A549 (cell line): Measurements from ENCODE around the gene UQCR11. TPM values are rescaled to one million over a fixed set of nuclear protein-coding genes. Genes with fewer than 3 reads are reported as not detected.

Experiments used
- ATAC-seq, 2 experiments: fragments of 200-7000 bp in 1 of 2; fragments of >200 bp in 1 of 2; cut with Nextera tagmentation in 1 of 2; cut with Tn5 transposase in 1 of 2; 3 replicates each; pipeline versions ENCODE4 v1.8.0 to v1.9.1; 2018 to 2020; ENCODE audit warnings: mild to moderate bottlenecking in 1 of 2, moderate library complexity in 1 of 2
- CTCF ChIA-PET: fragments of 300-600 bp; sonication (Branson Sonifier 250); formaldehyde crosslinking; extraction: SDS; loops from one replicate; lab custom pipeline; 2021; ENCODE audit warnings: antibody characterized with exemption, inconsistent platforms; lab: Yijun Ruan, JAX
- POLR2A ChIA-PET: fragments of 350-600 bp; formaldehyde crosslinking; extraction: SDS; loops from one replicate; lab custom pipeline; 2021; ENCODE audit warnings: antibody characterized with exemption, inconsistent platforms; lab: Yijun Ruan, JAX
- DNase-seq, 2 experiments: peaks; one replicate each; pipeline versions ENCODE4 v3.0.0 to v3.0.0-alpha.2; 2011 to 2016; ENCODE audit warnings: low read depth in 1 of 2, low spot score in 1 of 2
- FAIRE-seq: peaks from 2 replicates; lab custom pipeline; 2011; peaks lifted over from hg19 to GRCh38; lab: Jason Lieb, UNC
- H3K27ac ChIP-seq, 2 experiments: fragments of >200 bp; sonication (Bioruptor Twin); formaldehyde crosslinking; 3 replicates each; pipeline ENCODE4 v1.5.1; 2016 to 2017
- H3K4me1 ChIP-seq: fragments of >200 bp; sonication (Bioruptor Twin); formaldehyde crosslinking; 3 replicates; pipeline ENCODE4 v1.6.1; 2016
- H3K4me2 ChIP-seq: fragments of >200 bp; sonication (Bioruptor Twin); formaldehyde crosslinking; 3 replicates; pipeline ENCODE4 v1.6.1; 2016
- H3K4me3 ChIP-seq: fragments of >200 bp; sonication (Bioruptor Twin); formaldehyde crosslinking; 3 replicates; pipeline ENCODE4 v1.5.1; 2016
- H3K9me3 ChIP-seq: fragments of >200 bp; sonication (Bioruptor Twin); formaldehyde crosslinking; 3 replicates; pipeline ENCODE4 v1.6.1; 2016
- CBX2 ChIP-seq: fragments of 200-600 bp; sonication (generic); IDR thresholded peaks from 2 replicates; pipeline ENCODE4 v1.6.1; 2016; ENCODE audit warnings: low read depth, mild to moderate bottlenecking, borderline replicate concordance
- CEBPB ChIP-seq, 2 experiments: fragments of >200 bp in 1 of 2; sonication (Bioruptor Twin) in 1 of 2; formaldehyde crosslinking in 1 of 2; IDR thresholded peaks; 2 replicates each; pipeline ENCODE4 v1.6.1; 2012 to 2016
- CTCF ChIP-seq: fragments of >200 bp; sonication (Bioruptor Twin); formaldehyde crosslinking; IDR thresholded peaks from 3 replicates; pipeline ENCODE4 v1.5.1; 2016
- EHF ChIP-seq: fragments of 250-450 bp; sonication (Bioruptor Pico); IDR thresholded peaks from 2 replicates; pipeline ENCODE4 v1.5.0; 2020; ENCODE audit warnings: mild to moderate bottlenecking
- ESRRA ChIP-seq: fragments of 150-350 bp; IDR thresholded peaks from 2 replicates; pipeline ENCODE4 v1.6.1; 2014; ENCODE audit warnings: mild to moderate bottlenecking, low read length, borderline replicate concordance
- HDAC2 ChIP-seq: fragments of 200-600 bp; sonication (generic); IDR thresholded peaks from 2 replicates; pipeline ENCODE4 v1.6.1; 2016
- HMGXB4 ChIP-seq: fragments of 250-450 bp; sonication (Bioruptor Pico); IDR thresholded peaks from 2 replicates; pipeline ENCODE4 v1.5.0; 2021; ENCODE audit warnings: mild to moderate bottlenecking, moderate library complexity, borderline replicate concordance
- HOXB13 ChIP-seq: fragments of 250-450 bp; sonication (Bioruptor Pico); IDR thresholded peaks from 2 replicates; pipeline ENCODE4 v1.5.0; 2020; ENCODE audit warnings: low read depth, mild to moderate bottlenecking, moderate library complexity
- JUN ChIP-seq, 2 experiments: fragments of >200 bp; sonication (Bioruptor Twin); formaldehyde crosslinking; IDR thresholded peaks; 2 replicates in 1 of 2; 3 replicates in 1 of 2; pipeline ENCODE4 v1.6.1; 2016 to 2017
- KDM5A ChIP-seq: fragments of 200-600 bp; sonication (generic); IDR thresholded peaks from 2 replicates; pipeline ENCODE4 v1.6.1; 2016; ENCODE audit warnings: antibody characterized with exemption, mild to moderate bottlenecking
- MAX ChIP-seq: IDR thresholded peaks from 2 replicates; pipeline ENCODE4 v1.6.1; 2012
- MYC ChIP-seq: IDR thresholded peaks from 2 replicates; pipeline ENCODE4 v1.6.1; 2012; ENCODE audit warnings: mild to moderate bottlenecking, inconsistent platforms, low read length, improper control_type of control experiment, borderline replicate concordance
- PHF8 ChIP-seq: fragments of 200-600 bp; sonication (generic); IDR thresholded peaks from 2 replicates; pipeline ENCODE4 v1.6.1; 2016; ENCODE audit warnings: low read depth, mild to moderate bottlenecking, antibody characterized with exemption, moderate library complexity, borderline replicate concordance
- POLR2A ChIP-seq: IDR thresholded peaks from 2 replicates; pipeline ENCODE4 v1.6.1; 2012; ENCODE audit warnings: mild to moderate bottlenecking, low read length
- RAD21 ChIP-seq, 2 experiments: fragments of >200 bp in 1 of 2; sonication (Bioruptor Twin) in 1 of 2; formaldehyde crosslinking in 1 of 2; IDR thresholded peaks in 1 of 2; conservative IDR thresholded peaks in 1 of 2; 2 replicates in 1 of 2; 3 replicates in 1 of 2; pipeline ENCODE4 v1.6.1; 2012 to 2018; ENCODE audit warnings: inconsistent platforms in 1 of 2
- RCOR1 ChIP-seq: fragments of 150-350 bp; IDR thresholded peaks from 2 replicates; pipeline ENCODE4 v1.6.1; 2014; ENCODE audit warnings: antibody characterized with exemption, low read length, low read depth
- RFX5 ChIP-seq: fragments of 450-650 bp; IDR thresholded peaks from 2 replicates; pipeline ENCODE4 v1.7.1; 2014; ENCODE audit warnings: antibody characterized with exemption, mild to moderate bottlenecking, moderate library complexity
- RNF2 ChIP-seq: fragments of 200-600 bp; sonication (generic); IDR thresholded peaks from 2 replicates; pipeline ENCODE4 v1.6.1; 2016; ENCODE audit warnings: low read depth, mild to moderate bottlenecking, antibody characterized with exemption, moderate library complexity, borderline replicate concordance
- SMC3 ChIP-seq: fragments of >200 bp; sonication (Bioruptor Twin); formaldehyde crosslinking; IDR thresholded peaks from 3 replicates; pipeline ENCODE4 v1.6.1; 2018; ENCODE audit warnings: inconsistent platforms
- SREBF2 ChIP-seq: fragments of 450-650 bp; IDR thresholded peaks from 2 replicates; pipeline ENCODE4 v1.6.1; 2014; ENCODE audit warnings: mild to moderate bottlenecking, moderate library complexity
- TFCP2L1 ChIP-seq: fragments of 250-450 bp; sonication (Bioruptor Pico); IDR thresholded peaks from 2 replicates; pipeline ENCODE4 v1.5.0; 2021; ENCODE audit warnings: mild to moderate bottlenecking
- USF2 ChIP-seq: fragments of 450-650 bp; IDR thresholded peaks from 2 replicates; pipeline ENCODE4 v1.6.1; 2014; ENCODE audit warnings: antibody characterized with exemption
- ZC3H11A ChIP-seq: fragments of 450-650 bp; IDR thresholded peaks from 2 replicates; pipeline ENCODE4 v1.6.1; 2014; ENCODE audit warnings: antibody characterized with exemption, mild to moderate bottlenecking
- ZNF302 ChIP-seq: fragments of 250-450 bp; sonication (Bioruptor Pico); IDR thresholded peaks from 2 replicates; pipeline ENCODE4 v1.9.0; 2021; ENCODE audit warnings: inconsistent platforms, mild to moderate bottlenecking, moderate library complexity
- ZSCAN20 ChIP-seq: fragments of 250-450 bp; sonication (Bioruptor Pico); IDR thresholded peaks from 2 replicates; pipeline ENCODE4 v1.8.0; 2022; ENCODE audit warnings: mild to moderate bottlenecking, moderate library complexity
- WGBS: methylation state at CpG from one replicate; pipeline ENCODE4 v1.1.6; 2017; ENCODE audit errors: missing lambda C conversion rate; 5-methylcytosine and 5-hydroxymethylcytosine counted together
- polyA minus RNA-seq: library from RNA; depleted of rRNA, polyadenylated mRNA; stranded (reverse); fragments of >200 nt; gene quantifications from 2 replicates; pipeline ENCODE4 v1.2.3, GENCODE V29; 2011; rRNA and poly(A)+ RNA removed
- polyA plus RNA-seq, 4 experiments: library from polyadenylated mRNA; depleted of rRNA in 3 of 4; stranded (reverse); fragments of >200 nt; fragmentation: RNase III in 1 of 4; extraction: RNeasy Plus Mini Kit Qiagen cat#74134 plus additional on column Dnase treatment in 1 of 4; gene quantifications; 2 replicates in 3 of 4; 3 replicates in 1 of 4; pipeline ENCODE4 v1.2.3, GENCODE V29; 2011 to 2017

Gene UQCR11
- polyA plus RNA-seq (2011; rRNA removed): 111 and 136 TPM in 2 replicates
- polyA plus RNA-seq (2012; cell fraction: cytosol; rRNA removed): 193 and 197 TPM in 2 replicates
- polyA plus RNA-seq (2012; cell fraction: nucleus; rRNA removed): 82.8 and 84.5 TPM in 2 replicates
- polyA plus RNA-seq (2017; fragmentation: RNase III; extraction: RNeasy Plus Mini Kit Qiagen cat#74134 plus additional on column Dnase treatment): 152 to 167 TPM (median 159 TPM) in 3 replicates
- polyA minus RNA-seq: 19.2 and 23.4 TPM in 2 replicates

- H3K4me3 ChIP-seq: peak within 1 kb of the TSS; percentile 96
- H3K27ac ChIP-seq: peak within 1 kb of the TSS; percentile 90 to 98
- ATAC-seq (peak; percentile 93), FAIRE-seq (no peak), DNase-seq (peak; percentile 88 to 94)
- ChIA-PET CTCF (interaction anchor here (0.8 to 2.9 kb wide), 8 partner anchors 20 to 191 kb away, joined by 3 to 13 read pairs (median 3); no protein-coding TSS in a partner anchor), POLR2A (interaction anchor here (0.5 to 3.1 kb wide), 5 partner anchors 12 to 267 kb away, joined by 3 to 11 read pairs (median 3); partner anchors contain the start of gene MBD3)
- TF ChIP-seq ZSCAN20 (CRISPR knock-in tag): no peak
- peak; percentile 44 to 48; a peak in 4 of 5 replicates for TF ChIP-seq RAD21 (conservative IDR thresholded peaks at IDR 0.05 in 1 of 2, IDR thresholded peaks at IDR 0.05 in 1 of 2)
- peak; percentile 84 for TF ChIP-seq USF2
- TF ChIP-seq JUN (IDR thresholded peaks at IDR 0.05): peak; percentile 22 to 68; a peak in 3 of 5 replicates
- no peak for TF ChIP-seq MYC
- peak; percentile 23; the same call in 1 of the 3 replicates for TF ChIP-seq SMC3
- TF ChIP-seq CTCF: 0 out of 3 replicates have a peak, but pooled peaks have one; percentile 15
- TF ChIP-seq PHF8: peak; percentile 60; the same call in 1 of the 2 replicates
- TF ChIP-seq RFX5: 0 out of 2 replicates have a peak, but pooled peaks have one; percentile 26
- TF ChIP-seq CBX2: no peak
- TF ChIP-seq EHF (CRISPR knock-in tag): no peak
- TF ChIP-seq POLR2A: peak; percentile 61
- TF ChIP-seq MAX: peak; percentile 85
- WGBS: 1% methylated on average over 26 of the region's 79 CpGs
- H3K4me1 ChIP-seq: peaks cover 13% of the 10 kb centered on the region
- H3K9me3 ChIP-seq: no peaks in the 10 kb centered on the region
- peak within 1 kb of the TSS; percentile 93 for H3K4me2 ChIP-seq
Measured at GRCh38 chr19:1605236-1606137, at the start of gene UQCR11. UQCR11 (minus strand) TSS chr19:1605462; CDS start chr19:1605409, 53 bp downstream.

GRCh38 chr19:1654178-1654792 lies 49.0 kb upstream of the UQCR11 start:
- no peak overlapping the region for H3K4me2 ChIP-seq
- TF ChIP-seq RCOR1: no peak
- TF ChIP-seq CEBPB (IDR thresholded peaks at IDR 0.05): no peak
- no peak for TF ChIP-seq RNF2
- TF ChIP-seq HMGXB4 (CRISPR knock-in tag): no peak
- TF ChIP-seq ZC3H11A: no peak
- no peak for TF ChIP-seq ESRRA
- TF ChIP-seq CBX2: no peak
- no peak for TF ChIP-seq JUN (IDR thresholded peaks at IDR 0.05)
- no peak for TF ChIP-seq ZNF302 (CRISPR knock-in tag)
- TF ChIP-seq KDM5A: no peak
- no peak for TF ChIP-seq CTCF
- TF ChIP-seq MYC: no peak
- TF ChIP-seq HOXB13: no peak
- TF ChIP-seq SREBF2: no peak
- no peak for TF ChIP-seq HDAC2
- no peak for TF ChIP-seq TFCP2L1
- H3K4me1 ChIP-seq: peaks cover 17% of the 10 kb centered on the region
- no peaks in the 10 kb centered on the region for H3K9me3 ChIP-seq
- no peak overlapping the region for H3K27ac ChIP-seq
- WGBS: 78% methylated on average over 4 of the region's 18 CpGs
- ChIA-PET CTCF (interaction anchor here (0.9 to 3.3 kb wide), 5 partner anchors 13 to 183 kb away, joined by 3 to 14 read pairs (median 3); no protein-coding TSS in a partner anchor), POLR2A (no interaction called here)
- FAIRE-seq (no peak), ATAC-seq (no peak), DNase-seq (no peak)
- H3K4me3 ChIP-seq: no peak overlapping the region
